Measurements from ENCODE around the gene POLR2J3.
"Not testable (repeated sequence)": the region's sequence is repeated elsewhere in the genome, so short reads cannot be mapped to it uniquely, and the experiment has no call there.

Gene POLR2J3

GRCh38 chr7:102540604-102541003, 31.8 kb downstream of the POLR2J3 start:
- not testable (repeated sequence) for DNase-seq (ENCODE audit: low read depth in 2 of 2); H3K4me3 ChIP-seq (replicated peaks in 1 of 2; ENCODE audit: low read depth in 2 of 2, low read length in 2 of 2)

- not testable (repeated sequence) for DNase-seq (ENCODE audit: low read depth in 2 of 2); H3K4me3 ChIP-seq (replicated peaks in 1 of 2; ENCODE audit: low read depth in 2 of 2, low read length in 2 of 2)
Observed at GRCh38 chr7:102535062-102535615, 37.2 kb downstream of the POLR2J3 start.

- not testable (repeated sequence) for DNase-seq (ENCODE audit: low read depth in 2 of 2); H3K4me3 ChIP-seq (replicated peaks in 1 of 2; ENCODE audit: low read depth in 2 of 2, low read length in 2 of 2)
Observed at GRCh38 chr7:102532127-102532526, 40.3 kb downstream of the POLR2J3 start.

GRCh38 chr7:102531583-102531982, 40.8 kb downstream of the POLR2J3 start:
- DNase-seq (ENCODE audit: low read depth in 2 of 2); H3K4me3 ChIP-seq (replicated peaks in 1 of 2; ENCODE audit: low read depth in 2 of 2, low read length in 2 of 2): not testable (repeated sequence)

GRCh38 chr7:102527822-102528793, 44.3 kb downstream of the POLR2J3 start:
- not testable (repeated sequence) for DNase-seq (ENCODE audit: low read depth in 2 of 2); H3K4me3 ChIP-seq (replicated peaks in 1 of 2; ENCODE audit: low read depth in 2 of 2, low read length in 2 of 2)

- H3K4me3 ChIP-seq (replicated peaks in 1 of 2; ENCODE audit: low read depth in 2 of 2, low read length in 2 of 2); DNase-seq (ENCODE audit: low read depth in 2 of 2): not testable (repeated sequence)
Observed at GRCh38 chr7:102527182-102527581, 45.2 kb downstream of the POLR2J3 start.

- not testable (repeated sequence) for DNase-seq (ENCODE audit: low read depth in 2 of 2); H3K4me3 ChIP-seq (replicated peaks in 1 of 2; ENCODE audit: low read depth in 2 of 2, low read length in 2 of 2)
Observed at GRCh38 chr7:102524803-102525202, 47.6 kb downstream of the POLR2J3 start.

GRCh38 chr7:102520797-102521196, 51.6 kb downstream of the POLR2J3 start:
- DNase-seq (ENCODE audit: low read depth in 2 of 2), result not testable (repeated sequence)

GRCh38 chr7:102517550-102518147, 54.7 kb downstream of the POLR2J3 start, which contains the start of gene RASA4B:
TSS of gene RASA4B (minus strand) at chr7:102517777. CDS start at chr7:102517710, 67 bp downstream.
- not testable (repeated sequence) for H3K4me3 ChIP-seq (replicated peaks in 1 of 2; ENCODE audit: low read depth in 2 of 2, low read length in 2 of 2); DNase-seq (ENCODE audit: low read depth in 2 of 2)

More at GRCh38 chr7:102520797-102521196, 51.6 kb downstream of the POLR2J3 start:
- H3K4me3 ChIP-seq (replicated peaks in 1 of 2; ENCODE audit: low read depth in 2 of 2, low read length in 2 of 2), result not testable (repeated sequence)

All from cardiac fibroblast (primary cell).